Smooth muscle cell of the umbilical artery (primary cell): ENCODE results near the gene NDRG3. TPM values are rescaled to one million over a fixed set of nuclear protein-coding genes. Genes with fewer than 3 reads are reported as not detected.

Source experiments
- total RNA-seq: library from RNA; depleted of rRNA; stranded (reverse); fragments of >200 nt; gene quantifications from 2 replicates; pipeline ENCODE4 v1.2.3, GENCODE V29; 2014

The NDRG3 gene
- total RNA-seq, result 20.2 and 23.9 TPM in 2 replicates

DNA sequence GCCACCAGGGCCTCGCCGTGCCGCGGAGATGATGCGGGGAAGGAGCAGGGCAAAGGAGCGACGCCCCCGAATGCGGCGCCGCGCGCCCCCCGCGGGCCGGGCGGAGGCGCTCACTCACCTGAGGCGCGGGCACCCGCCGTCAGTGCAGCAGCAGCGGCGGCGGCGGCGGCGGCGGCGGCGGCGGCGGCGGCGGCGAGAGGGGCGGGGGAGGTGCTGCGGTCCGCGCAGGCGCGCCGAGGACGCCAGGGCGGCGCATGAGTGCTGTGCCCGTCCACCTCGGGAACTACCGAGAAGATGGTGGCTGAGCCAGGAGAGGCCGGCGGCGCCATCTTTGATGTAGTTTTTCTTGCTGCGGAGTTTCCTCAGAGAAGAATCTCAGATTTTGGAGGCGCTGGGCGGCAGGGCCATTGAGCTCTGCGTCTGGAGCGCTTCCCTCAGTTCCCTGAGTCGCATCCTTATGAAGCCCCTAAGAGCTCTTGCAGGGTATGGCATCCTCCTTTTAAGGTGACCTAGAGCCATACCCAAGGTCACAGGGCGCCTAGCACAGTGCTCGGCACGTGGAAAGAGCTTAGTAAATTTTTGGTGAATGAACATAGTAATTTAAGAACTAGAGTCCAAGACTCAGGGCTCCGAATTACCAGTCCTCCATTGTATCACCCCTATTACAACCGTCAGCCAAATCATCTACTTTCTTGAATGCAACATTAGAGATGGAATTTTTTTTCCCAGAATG, at the start of gene NDRG3:
NDRG3 (minus strand) TSS at position 164 of the 733 bp plus-strand sequence. CDS start 24,355 bp downstream, outside the sequence.

DNA sequence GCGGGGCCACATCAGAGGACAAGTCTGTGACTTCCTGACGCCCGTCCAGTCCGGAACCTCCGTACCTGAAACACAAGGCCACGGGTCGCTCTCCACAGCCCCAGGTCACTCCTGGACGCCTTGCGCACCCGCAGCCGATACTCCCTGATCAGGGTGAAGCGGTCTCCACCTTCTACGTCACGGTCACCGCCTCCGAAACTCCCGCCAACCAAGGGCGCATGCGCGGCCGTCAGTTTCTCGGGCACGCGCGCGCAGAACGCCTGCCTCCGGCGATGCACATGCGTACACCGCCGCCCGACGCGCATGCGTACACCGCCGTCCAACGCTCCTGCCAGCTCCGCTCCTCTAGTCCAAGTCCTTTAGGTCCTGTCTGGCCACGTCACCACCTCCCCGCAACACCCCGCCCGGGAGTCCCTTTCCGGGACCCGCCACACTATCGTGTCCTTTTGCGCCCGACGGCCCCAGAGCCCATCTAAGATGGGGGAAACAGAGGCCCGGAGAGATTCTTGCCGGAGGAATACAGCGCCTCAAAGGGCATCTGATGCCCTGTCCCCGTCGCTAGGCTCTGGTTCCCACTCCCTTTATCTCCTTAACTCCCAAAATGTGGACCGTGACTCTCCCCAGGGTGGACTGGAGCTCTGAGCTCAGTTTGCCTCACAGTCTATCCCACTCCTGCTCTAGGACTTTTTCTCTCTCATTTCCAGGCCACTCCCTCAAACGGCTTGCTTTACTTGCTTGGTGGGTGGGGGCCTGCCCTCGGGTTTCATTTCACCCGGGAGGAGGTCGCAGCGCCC, 27.9 kb upstream of the NDRG3 start, which contains the start of gene DSN1:
DSN1 (minus strand) TSS at position 167 of the 794 bp plus-strand sequence. CDS start 2,305 bp downstream, outside the sequence.

DNA sequence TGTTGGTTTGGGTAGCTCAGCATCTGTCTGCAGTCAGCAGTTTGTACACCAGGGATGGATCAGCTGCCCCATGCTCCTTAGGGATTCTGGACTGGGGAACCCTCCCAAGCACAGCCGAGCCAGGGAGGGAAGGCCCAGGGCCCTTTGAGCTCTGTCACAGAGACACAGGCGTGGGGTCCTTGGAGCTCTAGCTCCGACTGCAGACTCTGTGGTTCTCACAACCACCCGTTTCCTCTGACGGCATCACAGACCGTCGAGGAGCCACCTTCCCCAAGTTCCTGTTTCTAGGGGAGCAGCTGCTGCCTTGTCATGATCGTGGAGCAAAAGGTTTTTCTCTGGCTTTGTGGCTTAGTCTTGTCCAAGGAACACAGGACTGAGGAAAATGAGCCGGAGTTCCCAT, 99.9 kb downstream of the NDRG3 start, which contains the start of gene SLA2:
SLA2 (minus strand) TSS at position 199 of the 400 bp plus-strand sequence. CDS start 4,861 bp downstream, outside the sequence.

DNA sequence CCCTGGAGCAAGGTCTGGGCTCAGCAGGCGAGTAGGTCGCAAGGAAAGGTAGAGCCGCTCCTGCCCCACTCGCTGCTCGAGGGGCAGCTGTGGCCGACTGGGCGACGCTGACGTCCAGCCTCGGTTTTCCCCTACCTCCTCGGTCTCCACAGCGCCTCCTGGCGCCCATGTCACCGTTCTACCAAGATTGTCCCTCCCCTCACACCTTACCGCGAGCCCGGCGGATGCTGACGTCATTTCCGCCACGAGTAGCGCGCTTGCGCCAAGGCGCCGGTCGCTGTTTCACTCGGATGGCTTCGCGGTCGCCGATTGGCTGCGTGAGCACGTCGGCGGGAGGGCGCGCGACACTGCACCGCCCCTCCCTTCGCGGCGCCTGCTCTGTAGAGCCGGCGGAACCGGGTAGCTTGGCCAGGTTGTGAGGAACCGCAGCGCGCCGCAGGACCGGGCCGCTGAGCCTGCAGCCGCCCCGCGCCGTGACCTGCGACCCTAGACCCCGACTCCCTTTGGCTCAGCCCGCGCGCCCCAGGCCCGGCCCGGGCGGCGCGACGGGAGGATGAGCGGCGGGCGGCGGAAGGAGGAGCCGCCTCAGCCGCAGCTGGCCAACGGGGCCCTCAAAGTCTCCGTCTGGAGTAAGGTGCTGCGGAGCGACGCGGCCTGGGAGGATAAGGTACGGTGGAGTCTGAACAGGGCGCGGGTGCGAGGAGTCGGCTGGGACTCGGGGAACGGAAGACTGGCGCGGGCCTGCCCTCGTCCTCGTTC, 140.3 kb downstream of the NDRG3 start, which contains the start of gene RAB5IF:
RAB5IF (plus strand) TSS at position 381 of the 759 bp plus-strand sequence; CDS start at position 554, 173 bp downstream.

Other genes starting within 250 kb of the NDRG3 start
- 31.2 and 35.2 TPM in 2 replicates for gene MYL9, start 204.6 kb downstream of the NDRG3 start, total RNA-seq
- gene TGIF2, start 172.5 kb downstream of the NDRG3 start, total RNA-seq, result 9.5 TPM in 2 replicates
- 62.0 and 90.9 TPM in 2 replicates for gene RAB5IF, start 140.3 kb downstream of the NDRG3 start, total RNA-seq
- gene SLA2, start 99.9 kb downstream of the NDRG3 start, total RNA-seq, result not detected in 2 replicates
- gene DSN1, start 27.7 kb upstream of the NDRG3 start, total RNA-seq, result 6.8 and 12.6 TPM in 2 replicates
- gene TLDC2, start 130.0 kb upstream of the NDRG3 start, total RNA-seq, result 0.30 and 0.37 TPM in 2 replicates
- gene SAMHD1, start 205.6 kb upstream of the NDRG3 start, total RNA-seq, result 18.4 and 27.0 TPM in 2 replicates